T-helper 17 cell (primary cell): ENCODE data around the gene SNRPB. TPM values are rescaled to one million over a fixed set of nuclear protein-coding genes. Genes with fewer than 3 reads are reported as not detected.
A peak's percentile ranks its signal among the peaks of the same experiment; 100 is the strongest.
"Not testable (repeated sequence)": the region's sequence is repeated elsewhere in the genome, so short reads cannot be mapped to it uniquely, and the experiment has no call there.

Source experiments
- ATAC-seq: fragments of 150-1000 bp; cut with Tn5 transposase; 2 replicates; pipeline ENCODE4 v1.10.0; 2021; ENCODE audit warnings: mild to moderate bottlenecking, moderate library complexity
- DNase-seq, 3 donors: peaks; one replicate each; pipeline versions ENCODE4 v3.0.0 to v3.0.0-alpha.2; 2020 to 2021
- H3K9me3 ChIP-seq: one replicate; pipeline ENCODE4 v1.7.0; 2013; ENCODE audit warnings: low read length, mild to moderate bottlenecking; ENCODE audit not compliant: control insufficient read depth, poor library complexity, severe bottlenecking
- H3K27ac Mint-ChIP-seq: one replicate; pipeline ENCODE4 v1.8.0; 2022; ENCODE audit warnings: mild to moderate bottlenecking, moderate library complexity, mixed read lengths
- H3K27me3 Mint-ChIP-seq: one replicate; pipeline ENCODE4 v1.8.0; 2022; ENCODE audit warnings: mixed read lengths
- H3K36me3 Mint-ChIP-seq: one replicate; pipeline ENCODE4 v1.8.0; 2022; ENCODE audit warnings: low read depth, mixed read lengths
- H3K4me1 Mint-ChIP-seq: one replicate; pipeline ENCODE4 v1.8.0; 2022; ENCODE audit warnings: mild to moderate bottlenecking, mixed read lengths
- H3K4me3 Mint-ChIP-seq: one replicate; pipeline ENCODE4 v1.8.0; 2022; ENCODE audit warnings: mild to moderate bottlenecking, moderate library complexity, mixed read lengths
- total RNA-seq, 4 donors: library from RNA in 2 of 4; stranded (reverse) in 2 of 4; gene quantifications; one replicate each; pipeline ENCODE4 v1.2.3 and lab custom pipeline; 2022 to 2026

Gene SNRPB
- 100 to 1,000 TPM; 136 to 140 TPM for total RNA-seq
- total RNA-seq (lab: John Stamatoyannopoulos, UW) = 100 to 127 reads per million in 2 donors

DNA sequence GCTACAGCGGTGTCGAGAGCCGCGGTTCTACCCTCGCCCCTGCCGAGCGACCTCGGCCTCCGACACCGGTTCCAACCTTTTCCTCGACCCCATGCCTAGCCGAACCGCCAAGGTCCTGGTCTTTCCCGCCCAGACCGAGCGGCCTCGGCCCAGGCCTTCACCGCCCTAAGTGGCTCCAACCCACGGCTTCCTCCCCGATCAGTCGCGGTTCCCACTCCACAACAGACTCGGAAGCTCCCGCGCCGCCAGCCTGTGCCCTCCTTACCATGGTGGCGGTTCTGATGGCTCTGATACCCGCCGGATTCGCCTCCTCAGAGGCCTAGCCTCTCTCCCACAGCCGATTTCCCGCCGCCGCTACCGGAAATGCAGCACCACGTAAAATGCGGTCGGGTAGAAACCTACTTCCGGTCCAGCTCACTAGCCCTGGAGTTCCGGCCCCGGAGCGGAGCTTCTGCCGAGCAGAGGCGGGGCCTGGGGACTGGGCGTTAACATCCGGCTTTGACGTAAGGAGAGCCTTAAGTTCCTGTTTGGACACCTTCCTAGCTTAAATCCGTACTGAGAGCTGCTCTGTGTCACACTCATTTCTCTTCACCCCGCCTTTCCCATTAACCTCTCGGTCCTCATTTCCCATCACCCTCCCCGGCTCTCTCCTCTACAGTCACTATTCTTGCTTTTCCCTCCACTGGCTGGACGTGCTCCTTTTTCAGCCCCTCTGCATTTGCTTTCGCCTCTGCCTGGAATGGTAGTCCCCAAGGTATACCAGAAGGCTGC lies at the start of gene SNRPB:
SNRPB (minus strand) TSS at position 367 of the 771 bp plus-strand sequence; CDS start at position 268, 99 bp downstream.
- Mint-ChIP-seq H3K27ac (peak within 1 kb of the TSS; percentile 98), H3K4me3 (peak within 1 kb of the TSS; percentile 98), H3K4me1 (peaks cover 40% of the 10 kb centered on the region), H3K27me3 (no peaks in the 10 kb centered on the region), H3K36me3 (peaks cover 14% of the 10 kb centered on the region)
- peak; percentile 87 to 92 (median 91) for DNase-seq
- ATAC-seq = peak; percentile 93
- H3K9me3 ChIP-seq = no peaks in the 10 kb centered on the region

DNA sequence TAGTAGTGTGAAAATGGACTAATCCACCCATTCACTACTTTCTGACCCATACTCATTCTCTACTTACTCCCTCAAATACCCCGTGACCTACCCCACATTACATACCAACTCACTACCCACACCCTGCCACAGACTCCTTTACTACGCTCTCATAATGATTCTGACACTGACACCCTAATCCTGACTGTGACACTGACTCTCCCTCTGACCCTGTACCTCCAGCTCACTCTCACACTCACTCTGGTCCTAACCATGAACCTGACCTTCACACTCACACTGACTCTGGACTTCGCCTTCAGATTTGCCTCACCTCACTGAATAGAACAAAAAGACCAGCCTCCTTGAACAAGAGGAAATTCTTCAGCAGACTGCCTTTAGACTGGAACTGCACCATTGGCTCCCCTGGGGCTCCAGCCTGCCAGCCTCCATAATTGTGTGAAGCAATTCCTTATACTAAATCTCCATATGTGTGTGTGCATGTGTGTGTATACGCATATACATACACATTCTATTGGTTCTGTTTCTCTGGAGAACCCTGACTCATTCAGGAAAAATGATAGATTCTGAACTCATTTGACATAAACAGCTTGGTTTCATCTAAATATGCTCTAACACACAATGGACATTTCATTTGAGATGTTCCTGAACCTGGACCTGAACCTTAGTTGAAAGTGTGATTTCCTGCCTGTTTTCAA lies 48.7 kb upstream of the SNRPB start:
- Mint-ChIP-seq H3K4me3 (no peak overlapping the region), H3K27me3 (peaks cover 5% of the 10 kb centered on the region), H3K27ac (no peak overlapping the region), H3K4me1 (peaks cover 11% of the 10 kb centered on the region), H3K36me3 (no peaks in the 10 kb centered on the region)
- ATAC-seq (no peak), DNase-seq (no peak)
- H3K9me3 ChIP-seq = no peaks in the 10 kb centered on the region

DNA sequence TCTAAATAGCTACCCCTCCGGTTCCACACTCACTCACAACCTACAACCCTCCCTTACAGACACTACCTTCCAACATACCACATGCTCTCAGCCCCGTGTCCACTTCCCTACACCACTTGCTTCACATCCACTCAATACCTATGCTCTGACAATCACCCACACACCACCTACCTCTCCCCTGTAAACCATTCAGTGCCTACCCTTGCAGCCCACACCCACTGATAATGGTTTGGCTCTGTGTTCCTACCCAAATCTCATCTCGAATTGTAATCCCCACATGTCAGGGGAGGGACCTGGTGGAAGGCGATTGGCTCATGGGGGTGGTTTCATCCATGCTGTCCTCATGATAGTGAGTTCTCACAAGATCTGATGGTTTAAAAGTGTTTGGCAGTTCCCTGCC lies 48.0 kb upstream of the SNRPB start:
- no peaks in the 10 kb centered on the region for H3K36me3 Mint-ChIP-seq
- H3K27ac Mint-ChIP-seq = no peak overlapping the region
- ATAC-seq (no peak), DNase-seq (no peak)
- no peak overlapping the region for H3K4me3 Mint-ChIP-seq
- H3K4me1 Mint-ChIP-seq = peaks cover 7% of the 10 kb centered on the region
- peaks cover 9% of the 10 kb centered on the region for H3K27me3 Mint-ChIP-seq
- H3K9me3 ChIP-seq = no peaks in the 10 kb centered on the region

DNA sequence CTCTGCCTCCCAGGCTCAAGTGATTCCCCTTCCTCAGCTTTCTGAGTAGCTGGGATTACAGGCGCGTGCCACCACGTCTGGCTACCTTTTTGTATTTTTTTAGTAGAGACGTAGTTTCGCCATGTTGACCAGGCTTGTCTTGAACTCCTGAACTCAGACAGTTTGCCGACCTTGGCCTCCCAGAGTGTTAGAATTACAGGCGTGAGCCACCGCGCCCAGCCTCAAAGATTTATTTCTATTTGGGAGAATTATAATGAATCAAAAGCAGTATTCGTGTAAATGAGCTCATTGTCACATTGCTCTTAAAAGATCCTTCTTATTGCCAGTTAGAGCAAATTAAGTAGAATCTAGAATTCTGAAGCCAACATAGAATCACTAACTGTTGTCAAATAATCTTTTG lies 47.5 kb upstream of the SNRPB start:
- peaks cover 11% of the 10 kb centered on the region for H3K27me3 Mint-ChIP-seq
- no peaks in the 10 kb centered on the region for H3K36me3 Mint-ChIP-seq

DNA sequence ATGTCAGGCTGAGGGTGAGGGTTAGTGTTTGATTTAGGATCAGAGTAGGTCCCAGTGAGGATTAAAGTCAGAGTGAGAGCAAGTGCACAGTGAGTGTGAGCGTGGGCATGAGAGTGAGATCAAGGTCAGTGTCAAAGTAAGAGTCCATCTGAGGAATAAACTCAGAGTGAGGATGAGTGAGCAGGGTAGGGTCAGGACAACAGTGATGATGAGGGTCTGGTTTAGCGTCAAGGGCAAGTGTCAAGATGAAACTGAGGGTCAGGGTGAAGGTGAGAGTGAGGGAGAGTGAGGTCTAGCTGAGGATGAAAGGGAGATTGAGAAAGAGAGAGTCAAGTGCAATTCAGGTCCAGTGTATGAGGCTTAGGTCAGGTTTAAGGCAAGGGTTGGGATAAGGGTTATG lies 45.8 kb upstream of the SNRPB start:
- no peaks in the 10 kb centered on the region for H3K36me3 Mint-ChIP-seq
- ATAC-seq = no peak
- H3K27ac Mint-ChIP-seq = no peak overlapping the region
- H3K4me3 Mint-ChIP-seq = no peak overlapping the region
- DNase-seq = no peak
- H3K4me1 Mint-ChIP-seq = peaks cover 5% of the 10 kb centered on the region
- peaks cover 19% of the 10 kb centered on the region for H3K27me3 Mint-ChIP-seq
- H3K9me3 ChIP-seq = no peaks in the 10 kb centered on the region

More for the DNA sequence above, 47.5 kb upstream of the SNRPB start:
- no peak overlapping the region for H3K27ac Mint-ChIP-seq
- DNase-seq = no peak
- H3K4me3 Mint-ChIP-seq = no peak overlapping the region
- no peak for ATAC-seq
- H3K4me1 Mint-ChIP-seq = peaks cover 7% of the 10 kb centered on the region
- H3K9me3 ChIP-seq = no peaks in the 10 kb centered on the region

DNA sequence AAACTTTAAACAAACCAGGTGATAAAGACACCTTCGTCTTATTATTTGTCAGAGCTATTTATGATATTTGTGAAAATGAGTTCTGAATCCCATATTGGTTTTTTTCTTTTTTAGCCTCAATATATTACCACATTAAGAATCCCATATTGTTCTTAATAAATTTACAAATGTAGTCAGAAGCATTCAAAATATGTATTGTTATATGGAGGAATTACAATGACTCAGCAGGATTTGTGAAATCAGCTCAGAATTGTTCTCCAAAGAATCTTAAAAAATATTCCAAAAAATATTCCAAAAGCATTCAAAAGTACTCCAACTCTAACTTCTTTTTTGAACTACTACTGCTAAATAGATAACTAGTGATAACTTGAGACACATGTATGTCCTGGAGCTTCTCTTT lies 44.6 kb upstream of the SNRPB start:
- DNase-seq = no peak
- no peak overlapping the region for H3K4me3 Mint-ChIP-seq
- no peak overlapping the region for H3K27ac Mint-ChIP-seq
- H3K27me3 Mint-ChIP-seq = peaks cover 31% of the 10 kb centered on the region
- H3K4me1 Mint-ChIP-seq = no peaks in the 10 kb centered on the region
- ATAC-seq = no peak
- no peaks in the 10 kb centered on the region for H3K36me3 Mint-ChIP-seq
- no peaks in the 10 kb centered on the region for H3K9me3 ChIP-seq

DNA sequence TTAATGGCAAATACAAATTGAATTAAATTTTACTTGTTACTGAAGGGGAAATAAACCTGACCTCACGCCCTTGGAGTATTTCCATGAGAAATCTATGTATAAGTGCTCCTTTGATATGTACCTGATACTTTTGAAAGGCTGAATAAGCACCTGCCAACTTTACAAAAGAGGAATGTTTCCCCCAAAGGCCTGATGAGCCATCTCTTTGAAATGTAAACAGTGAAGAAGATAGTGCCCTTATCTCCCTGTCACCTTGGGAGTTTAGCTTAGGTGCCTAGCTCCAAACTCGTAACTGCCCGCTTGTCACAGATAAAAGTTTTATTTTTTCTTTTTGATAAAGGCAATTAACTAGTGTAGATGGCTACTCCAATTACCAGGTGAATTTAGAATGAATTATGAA lies 39.2 kb upstream of the SNRPB start:
- H3K9me3 ChIP-seq = no peaks in the 10 kb centered on the region
- ATAC-seq = no peak
- Mint-ChIP-seq H3K27me3 (peaks cover 26% of the 10 kb centered on the region), H3K27ac (no peak overlapping the region), H3K4me1 (peaks cover 12% of the 10 kb centered on the region), H3K36me3 (peaks cover 3% of the 10 kb centered on the region), H3K4me3 (no peak overlapping the region)
- no peak for DNase-seq

DNA sequence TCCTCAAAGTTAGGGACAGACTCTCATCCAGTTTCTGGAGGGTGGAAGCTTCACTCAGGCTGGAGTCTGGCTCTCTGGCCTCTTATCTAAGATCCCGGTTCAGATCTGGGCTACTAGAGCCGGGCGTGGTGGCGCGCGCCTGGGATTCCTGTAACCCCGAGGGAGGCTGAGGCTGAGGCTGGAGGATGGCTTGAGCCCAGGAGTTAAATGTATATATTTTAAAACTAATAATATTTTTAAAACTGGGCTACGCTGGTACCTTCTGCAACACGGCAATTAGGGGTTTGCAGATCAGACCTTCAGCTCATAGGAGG lies 38.8 kb upstream of the SNRPB start:
- Mint-ChIP-seq H3K27ac (peak overlapping the region; percentile 98), H3K4me3 (peak overlapping the region; percentile 100), H3K27me3 (peaks cover 26% of the 10 kb centered on the region), H3K4me1 (peaks cover 12% of the 10 kb centered on the region), H3K36me3 (peaks cover 3% of the 10 kb centered on the region)
- DNase-seq = no peak
- no peaks in the 10 kb centered on the region for H3K9me3 ChIP-seq
- no peak for ATAC-seq

DNA sequence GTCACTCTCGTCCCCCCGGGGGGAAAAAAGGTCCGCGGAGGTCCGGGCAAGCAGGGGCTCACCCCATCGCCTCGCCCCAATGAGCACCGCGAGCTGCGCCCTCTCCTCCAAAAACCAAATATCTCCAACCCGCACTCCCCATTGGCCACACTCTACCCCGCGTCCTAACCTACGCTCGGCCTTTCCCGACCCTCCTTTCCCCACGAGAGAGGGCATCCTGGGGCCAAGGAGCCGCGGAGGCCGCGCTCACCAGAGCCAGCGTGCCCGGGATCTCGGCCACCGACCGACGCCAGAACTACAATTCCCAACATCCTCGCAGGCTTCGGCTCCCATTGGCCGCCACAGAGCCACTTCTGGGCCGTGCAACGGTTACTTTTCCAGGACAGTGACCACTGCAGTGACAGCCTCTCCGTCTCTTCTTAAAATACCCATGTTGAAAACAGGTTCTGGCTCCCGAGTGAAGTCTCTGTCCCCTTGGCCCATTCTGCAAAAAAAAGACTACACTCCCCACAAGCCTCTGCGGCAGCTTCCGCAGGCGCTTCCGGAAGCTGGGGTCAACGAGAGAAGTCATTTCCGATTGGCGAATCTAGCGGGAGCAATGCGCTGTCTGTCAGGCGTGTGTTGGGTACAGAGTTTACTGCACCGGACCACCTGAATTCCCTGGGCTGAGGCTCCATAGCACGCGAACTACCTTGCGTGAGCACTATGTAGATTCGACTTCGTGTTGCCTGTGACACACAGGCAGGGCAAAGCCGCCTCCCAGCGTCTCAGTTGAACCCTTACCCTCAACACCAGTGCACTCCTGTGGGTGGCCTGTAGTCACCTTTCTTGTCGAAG lies 38.3 kb upstream of the SNRPB start, which contains the start of gene ZNF343:
ZNF343 (minus strand) TSS at position 285 of the 837 bp plus-strand sequence. CDS start 15,020 bp downstream, outside the sequence.
- Mint-ChIP-seq H3K36me3 (peaks cover 3% of the 10 kb centered on the region), H3K27me3 (peaks cover 26% of the 10 kb centered on the region), H3K4me1 (peaks cover 12% of the 10 kb centered on the region), H3K27ac (peak within 1 kb of the TSS; percentile 98), H3K4me3 (peak within 1 kb of the TSS; percentile 100)
- H3K9me3 ChIP-seq = no peaks in the 10 kb centered on the region
- DNase-seq = peak; percentile 57 to 65 (median 59)
- ATAC-seq = peak; percentile 95

DNA sequence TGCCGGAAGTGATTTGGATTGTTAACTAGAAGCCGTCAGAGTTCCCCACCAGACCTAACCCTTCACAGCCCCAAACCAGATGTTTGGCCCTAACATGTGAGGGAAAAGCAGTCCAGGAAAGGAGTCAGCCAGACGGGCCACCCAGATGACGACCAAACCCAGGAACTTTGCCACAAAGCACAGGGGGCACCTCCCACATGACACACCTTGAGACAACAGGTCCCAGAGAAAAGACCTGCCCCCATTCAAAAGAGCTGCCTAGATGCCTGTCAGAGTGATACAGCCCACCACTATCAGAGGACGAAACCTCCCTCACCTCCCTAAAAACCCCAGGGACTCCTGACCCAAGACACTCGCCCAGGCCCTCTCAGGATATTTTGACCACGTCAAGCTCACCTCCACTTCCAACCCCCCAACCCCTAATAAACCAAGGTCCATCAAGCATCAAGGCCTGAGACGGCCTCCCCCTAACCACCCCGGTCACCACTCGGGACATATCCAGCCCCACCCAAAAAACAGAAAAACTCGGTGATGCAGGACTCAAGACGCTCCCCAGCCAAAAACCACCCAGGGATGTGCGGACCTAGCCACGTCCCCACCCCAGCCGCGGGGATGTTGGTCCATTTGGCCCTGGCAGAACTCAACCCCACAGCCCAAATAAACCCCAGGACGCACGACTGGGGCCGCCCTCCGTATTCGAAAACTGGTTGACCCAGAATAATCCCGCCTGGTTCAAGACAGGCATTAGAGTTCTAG lies 37.5 kb upstream of the SNRPB start:
- Mint-ChIP-seq H3K27me3 (peaks cover 21% of the 10 kb centered on the region), H3K36me3 (peaks cover 3% of the 10 kb centered on the region), H3K27ac (peak overlapping the region; percentile 98), H3K4me1 (peaks cover 12% of the 10 kb centered on the region), H3K4me3 (peak overlapping the region; percentile 100)
- DNase-seq (no peak), ATAC-seq (no peak)
- H3K9me3 ChIP-seq = no peaks in the 10 kb centered on the region

DNA sequence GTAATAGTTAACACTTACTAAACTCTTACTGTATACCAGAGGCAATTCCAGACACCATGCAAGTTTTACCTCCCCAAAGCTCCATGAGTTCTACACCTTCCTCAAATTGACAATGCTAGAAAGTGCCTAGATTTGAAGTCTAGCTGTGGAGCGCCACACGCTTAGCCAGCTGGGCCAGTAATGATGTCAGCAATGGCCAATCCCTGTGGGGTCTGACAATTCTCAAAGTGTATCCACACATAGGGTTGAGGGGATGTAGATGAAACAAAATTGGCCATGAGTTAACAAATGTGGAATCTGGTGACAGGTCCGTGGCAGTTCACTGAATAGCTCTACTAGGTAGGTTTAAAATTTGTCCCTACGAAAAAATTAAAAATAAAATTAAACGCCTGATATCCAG lies 36.9 kb upstream of the SNRPB start:
- Mint-ChIP-seq H3K36me3 (peaks cover 3% of the 10 kb centered on the region), H3K27ac (peak overlapping the region; percentile 98)

DNA sequence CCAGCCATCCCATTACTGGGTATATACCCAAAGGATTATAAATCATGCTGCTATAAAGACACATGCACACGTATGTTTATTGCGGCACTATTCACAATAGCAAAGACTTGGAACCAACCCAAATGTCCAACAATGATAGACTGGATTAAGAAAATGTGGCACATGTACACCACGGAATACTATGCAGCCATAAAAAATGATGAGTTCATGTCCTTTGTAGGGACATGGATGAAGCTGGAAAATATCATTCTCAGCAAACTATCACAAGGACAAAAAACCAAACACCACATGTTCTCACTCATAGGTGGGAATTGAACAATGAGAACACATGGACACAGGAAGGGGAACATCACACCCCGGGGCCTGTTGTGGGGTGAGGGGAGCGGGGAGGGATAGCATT lies 35.8 kb upstream of the SNRPB start:
- H3K36me3 Mint-ChIP-seq, ATAC-seq, H3K9me3 ChIP-seq, H3K4me3 Mint-ChIP-seq, DNase-seq, H3K27ac Mint-ChIP-seq: not testable (repeated sequence)
- Mint-ChIP-seq H3K4me1 (peaks cover 14% of the 10 kb centered on the region), H3K27me3 (peaks cover 13% of the 10 kb centered on the region)

More for the DNA sequence above, 36.9 kb upstream of the SNRPB start:
- H3K9me3 ChIP-seq = no peaks in the 10 kb centered on the region
- ATAC-seq (no peak), DNase-seq (no peak)
- H3K4me3 Mint-ChIP-seq = peak overlapping the region; percentile 100
- H3K4me1 Mint-ChIP-seq = peaks cover 14% of the 10 kb centered on the region
- H3K27me3 Mint-ChIP-seq = peaks cover 21% of the 10 kb centered on the region
